HCT116 (cell line): ENCODE data around the gene CCDC137. TPM values are rescaled to one million over a fixed set of nuclear protein-coding genes. Genes with fewer than 3 reads are reported as not detected.

Experiments
- ATAC-seq: fragments of 200-7000 bp; cut with Tn5 transposase; 2 replicates; pipeline ENCODE4 v1.9.1; 2020; ENCODE audit warnings: mild to moderate bottlenecking, moderate library complexity
- BruUV-seq: library from RNA; stranded (reverse); fragments of 400-500 nt; replicated peaks from 2 replicates; lab custom pipeline; 2021; lab: Mats Ljungman, UMichigan
- CTCF ChIA-PET: fragments of 300-600 bp; sonication (Branson Sonifier 250); formaldehyde crosslinking; loops from one replicate; lab custom pipeline; 2021; ENCODE audit warnings: antibody characterized with exemption; lab: Charles Lee
- POLR2A ChIA-PET: fragments of 300-600, 350-600 bp; sonication (Branson Sonifier 250); formaldehyde crosslinking; loops from one replicate; lab custom pipeline; 2021; ENCODE audit warnings: antibody characterized with exemption; lab: Charles Lee
- RAD21 ChIA-PET, 2 experiments: fragments of 300-600 bp; sonication (Branson Sonifier 250); formaldehyde crosslinking; loops; one replicate each; lab custom pipeline; 2023; ENCODE audit warnings: low total read pairs in 2 of 2; ENCODE audit not compliant: uncharacterized antibody in 2 of 2, unreplicated experiment in 2 of 2, low non-redundant PET in 1 of 2; lab: Charles Lee
- DNase-seq: peaks from one replicate; pipeline ENCODE4 v3.0.0-alpha.2; 2010; ENCODE audit warnings: low read depth, low spot score
- H2AFZ ChIP-seq: fragments of 200-600 bp; shearing (Covaris generic), sonication (generic); 2 replicates; pipeline ENCODE4 v1.6.1; 2017; ENCODE audit warnings: low read depth, mixed run types, mixed read lengths, antibody characterized with exemption, low read length; ENCODE audit not compliant: poor library complexity, severe bottlenecking
- H3K27ac ChIP-seq: 2 replicates; pipeline ENCODE4 v1.5.1; 2012; ENCODE audit warnings: low read depth, low read length
- H3K27me3 ChIP-seq: fragments of 200-600 bp; sonication (generic); 2 replicates; pipeline ENCODE4 v1.6.1; 2016; ENCODE audit warnings: mixed run types, low read length, mixed read lengths; ENCODE audit not compliant: insufficient read depth
- H3K36me3 ChIP-seq, 2 experiments: fragments of 200-500 bp in 1 of 2; fragments of 200-600 bp in 1 of 2; sonication (Bioruptor generic) in 1 of 2; sonication (generic) in 1 of 2; 2 replicates each; pipeline versions ENCODE4 v1.5.1 to v1.6.1; 2014 to 2016; ENCODE audit warnings: low read length in 2 of 2, inconsistent platforms in 1 of 2, mixed read lengths in 1 of 2, mixed run types in 1 of 2; ENCODE audit not compliant: insufficient read depth in 2 of 2, control insufficient read depth in 1 of 2
- H3K4me1 ChIP-seq, 2 experiments: fragments of 200-600 bp in 1 of 2; sonication (generic) in 1 of 2; 2 replicates each; pipeline versions ENCODE4 v1.5.1 to v1.6.1; 2012 to 2017; ENCODE audit warnings: low read length in 2 of 2, inconsistent platforms in 1 of 2, mild to moderate bottlenecking in 1 of 2, mixed read lengths in 1 of 2, mixed run types in 1 of 2, moderate library complexity in 1 of 2; ENCODE audit not compliant: insufficient read depth in 2 of 2, control insufficient read depth in 1 of 2
- H3K4me2 ChIP-seq: fragments of 200-600 bp; sonication (generic); 2 replicates; pipeline ENCODE4 v1.6.1; 2017; ENCODE audit warnings: mixed run types, low read length, mixed read lengths
- H3K4me3 ChIP-seq, 2 experiments: fragments of 200-600 bp in 1 of 2; sonication (generic) in 1 of 2; replicated peaks in 1 of 2; 2 replicates each; pipeline ENCODE4 v1.5.1; 2011 to 2016; ENCODE audit warnings: low read length in 2 of 2, control low read depth in 1 of 2, low read depth in 1 of 2, mild to moderate bottlenecking in 1 of 2, mixed read lengths in 1 of 2, mixed run types in 1 of 2
- H3K79me2 ChIP-seq: fragments of 200-600 bp; sonication (generic); 2 replicates; pipeline ENCODE4 v1.6.1; 2017; ENCODE audit warnings: mild to moderate bottlenecking, mixed run types, low read length, moderate library complexity, mixed read lengths; ENCODE audit not compliant: insufficient read depth
- H3K9ac ChIP-seq: fragments of 200-600 bp; sonication (generic); 2 replicates; pipeline ENCODE4 v1.6.1; 2016; ENCODE audit warnings: low read length, mixed read lengths
- H3K9me2 ChIP-seq: fragments of 200-600 bp; sonication (generic), shearing (Covaris generic); 2 replicates; pipeline ENCODE4 v1.6.1; 2017; ENCODE audit warnings: mixed run types, mild to moderate bottlenecking, moderate library complexity; ENCODE audit not compliant: insufficient read depth
- H3K9me3 ChIP-seq, 2 experiments: fragments of 200-500 bp in 1 of 2; fragments of 200-600 bp in 1 of 2; sonication (Bioruptor generic) in 1 of 2; sonication (generic) in 1 of 2; 2 replicates each; pipeline ENCODE4 v1.6.1; 2014 to 2017; ENCODE audit warnings: low read length in 2 of 2, mixed read lengths in 2 of 2, inconsistent platforms in 1 of 2, low read depth in 1 of 2, mild to moderate bottlenecking in 1 of 2, mixed run types in 1 of 2, moderate library complexity in 1 of 2; ENCODE audit not compliant: control insufficient read depth in 1 of 2, insufficient read depth in 1 of 2
- H4K20me1 ChIP-seq: fragments of 200-600 bp; sonication (generic), shearing (Covaris generic); 2 replicates; pipeline ENCODE4 v1.6.1; 2017; ENCODE audit warnings: mixed run types, mild to moderate bottlenecking, moderate library complexity; ENCODE audit not compliant: insufficient read depth
- ATF3 ChIP-seq: IDR thresholded peaks from 2 replicates; pipeline ENCODE4 v1.6.1; 2012
- CTCF ChIP-seq, 3 experiments: fragments of 200-600 bp in 1 of 3; sonication (generic) in 1 of 3; IDR thresholded peaks in 2 of 3; conservative IDR thresholded peaks in 1 of 3; 2 replicates each; pipeline ENCODE4 v1.5.1; 2012 to 2017; ENCODE audit warnings: low read depth in 2 of 3, low read length in 2 of 3, antibody characterized with exemption in 1 of 3, borderline replicate concordance in 1 of 3, control low read depth in 1 of 3, mild to moderate bottlenecking in 1 of 3, mixed read lengths in 1 of 3, mixed run types in 1 of 3, moderate library complexity in 1 of 3; ENCODE audit not compliant: insufficient read depth in 1 of 3
- ELF1 ChIP-seq: IDR thresholded peaks from 2 replicates; pipeline ENCODE4 v1.6.1; 2012; ENCODE audit warnings: low read depth, borderline replicate concordance
- EZH2 ChIP-seq: fragments of 200-600 bp; sonication (generic); IDR thresholded peaks from 2 replicates; pipeline ENCODE4 v1.6.1; 2017; ENCODE audit warnings: antibody characterized with exemption, mixed run types
- POLR2A ChIP-seq: IDR thresholded peaks from 2 replicates; pipeline ENCODE4 v1.7.0; 2011; ENCODE audit warnings: borderline replicate concordance; ENCODE audit not compliant: insufficient read depth, insufficient read length; ENCODE audit errors: extremely low read depth
- RAD21 ChIP-seq: IDR thresholded peaks from 2 replicates; pipeline ENCODE4 v1.6.1; 2012; ENCODE audit warnings: low read depth, mild to moderate bottlenecking
- SP1 ChIP-seq: IDR thresholded peaks from 2 replicates; pipeline ENCODE4 v1.6.1; 2012; ENCODE audit warnings: low read depth
- TCF7L2 ChIP-seq: IDR thresholded peaks from 2 replicates; pipeline ENCODE4 v1.7.0; 2011; ENCODE audit warnings: borderline replicate concordance, inconsistent platforms; ENCODE audit not compliant: insufficient read depth, insufficient read length; ENCODE audit errors: extremely low read depth
- ZBTB33 ChIP-seq: IDR thresholded peaks from 2 replicates; pipeline ENCODE4 v1.6.1; 2011; ENCODE audit warnings: mild to moderate bottlenecking, low read length, moderate library complexity; ENCODE audit not compliant: insufficient replicate concordance; ENCODE audit errors: extremely low read depth
- ZFX ChIP-seq: fragments of 450-650 bp; IDR thresholded peaks from 2 replicates; pipeline ENCODE4 v1.6.1; 2017
- ZNF274 ChIP-seq: fragments of 200-500 bp; sonication (Bioruptor generic); IDR thresholded peaks from 2 replicates; pipeline ENCODE4 v1.6.1; 2014; ENCODE audit warnings: mild to moderate bottlenecking, low read depth, low read length, inconsistent platforms
- intact Hi-C: fragments of 100-400 bp; cut with micrococcal nuclease; formaldehyde crosslinking; loops from 2 replicates; pipeline ENCODE4 v1.10.0; 2022
- total RNA-seq: library from RNA; stranded (reverse); gene quantifications from one replicate; pipeline ENCODE4 v1.2.1, GENCODE V29; 2021; ENCODE audit not compliant: unreplicated experiment

The CCDC137 gene
- total RNA-seq, 1 experiment from 2014 or later, result 77.5 TPM

GRCh38 chr17:81694810-81695209 lies 28.3 kb downstream of the CCDC137 start:
- Histone ChIP-seq H3K9ac (no peak overlapping the region), H3K4me2 (no peak overlapping the region), H3K9me2 (no peaks in the 10 kb centered on the region), H3K9me3 (no peaks in the 10 kb centered on the region), H4K20me1 (no peaks in the 10 kb centered on the region), H3K79me2 (peaks cover 78% of the 10 kb centered on the region; the same call in 1 of the 2 replicates), H2AFZ (no peak overlapping the region), H3K27me3 (no peaks in the 10 kb centered on the region), H3K4me3 (no peak overlapping the region), H3K27ac (no peak overlapping the region), H3K36me3 (peaks cover 53 to 84% of the 10 kb centered on the region in 2 experiments), H3K4me1 (no peaks in the 10 kb centered on the region; a peak in 1 of 4 replicates)
- intact Hi-C loops, result loop anchor here (10.0 kb wide), 1 partner anchor 140 kb away; the partner anchor contains the start of gene FAAP100
- no peak for ATAC-seq
- CTCF ChIA-PET, result no interaction called here
- POLR2A ChIA-PET, result no interaction called here
- TF ChIP-seq POLR2A (no peak), ATF3 (no peak), ZBTB33 (no peak), SP1 (no peak), EZH2 (no peak), ZFX (no peak), ELF1 (no peak), TCF7L2 (no peak), ZNF274 (no peak), RAD21 (no peak), CTCF (IDR thresholded peaks at IDR 0.05 in 2 of 3, conservative IDR thresholded peaks at IDR 0.05 in 1 of 3; ENCODE audit: borderline replicate concordance in 1 of 3, insufficient read depth in 1 of 3, low read depth in 2 of 3, low read length in 2 of 3) (no peak)
- no TSS peak for BruUV-seq
- no peak for DNase-seq
- RAD21 ChIA-PET, result no interaction called here
